HEK293T (cell line): ENCODE measurements around the gene KPRP.

Experiments used
- ARNT ChIP-seq: fragments of 450-650 bp; IDR thresholded peaks from 2 replicates; pipeline ENCODE4 v1.6.1; 2017; ENCODE audit warnings: mild to moderate bottlenecking
- HDGF ChIP-seq: fragments of 450-650 bp; IDR thresholded peaks from 2 replicates; pipeline ENCODE4 v1.6.1; 2017; ENCODE audit warnings: antibody characterized with exemption, borderline replicate concordance
- L3MBTL2 ChIP-seq: fragments of 450-650 bp; conservative IDR thresholded peaks from 2 replicates; pipeline ENCODE4 v1.6.1; 2016; ENCODE audit warnings: mild to moderate bottlenecking
- SUZ12 ChIP-seq: fragments of 450-650 bp; IDR thresholded peaks from 2 replicates; pipeline ENCODE4 v1.6.1; 2016; ENCODE audit warnings: mild to moderate bottlenecking

DNA sequence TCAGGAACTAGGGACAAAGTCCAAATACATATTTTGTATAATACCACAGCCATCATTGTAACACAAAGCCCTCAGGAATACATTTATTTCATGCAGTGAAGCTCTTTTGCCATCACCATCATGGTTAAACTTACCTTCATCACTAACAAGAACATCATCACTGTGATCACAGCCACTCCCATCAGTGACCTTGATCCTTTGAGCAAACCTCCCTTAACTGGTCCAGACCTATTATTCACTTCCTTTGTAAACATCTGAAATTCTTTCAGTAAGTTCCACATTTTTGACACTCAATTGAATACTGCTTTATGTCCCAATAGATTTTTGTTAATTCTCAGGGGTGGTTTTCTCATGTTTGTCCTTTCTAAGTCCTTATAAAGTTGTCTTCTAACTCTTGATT is 16.2 kb upstream of the KPRP start:
- TF ChIP-seq SUZ12 (no peak), L3MBTL2 (no peak), ARNT (no peak), HDGF (no peak)
